SU-DHL-6 (cell line): ENCODE data around the gene ADGRB3.

Source experiments
- H2AFZ ChIP-seq: fragments of 200-600 bp; sonication (generic); 2 replicates; pipeline ENCODE4 v1.6.1; 2014; ENCODE audit warnings: low read depth, mild to moderate bottlenecking, moderate library complexity, mixed read lengths, antibody characterized with exemption, low read length; ENCODE audit not compliant: severe bottlenecking
- H3F3A ChIP-seq: fragments of 200-600 bp; shearing (Covaris generic); 2 replicates; pipeline ENCODE4 v1.6.0; 2016; ENCODE audit warnings: antibody characterized with exemption, mild to moderate bottlenecking; ENCODE audit not compliant: insufficient read depth
- H3K27ac ChIP-seq: fragments of 200-600 bp; sonication (generic); 2 replicates; pipeline ENCODE4 v1.5.1; 2016; ENCODE audit warnings: low read depth, mild to moderate bottlenecking, low read length, moderate library complexity, mixed read lengths
- H3K27me3 ChIP-seq: fragments of 200-600 bp; sonication (generic), shearing (Covaris generic); 2 replicates; pipeline ENCODE4 v1.6.0; 2014; ENCODE audit warnings: mild to moderate bottlenecking, low read length
- H3K36me3 ChIP-seq: fragments of 200-600 bp; sonication (generic); 2 replicates; pipeline ENCODE4 v1.6.1; 2014; ENCODE audit warnings: mild to moderate bottlenecking, low read length, mixed read lengths
- H3K4me2 ChIP-seq: fragments of 300-600, 200-600 bp; shearing (Covaris generic), sonication (generic); 2 replicates; pipeline ENCODE4 v1.6.0; 2014; ENCODE audit warnings: low read length, low read depth, mild to moderate bottlenecking; ENCODE audit not compliant: poor library complexity, severe bottlenecking
- H3K4me3 ChIP-seq: fragments of 200-600 bp; sonication (generic); 2 replicates; pipeline ENCODE4 v1.5.1; 2014; ENCODE audit warnings: antibody characterized with exemption, low read length, mild to moderate bottlenecking, mixed read lengths; ENCODE audit not compliant: insufficient read depth, poor library complexity, severe bottlenecking
- H3K79me2 ChIP-seq: fragments of 200-600 bp; sonication (generic); 2 replicates; pipeline ENCODE4 v1.6.1; 2014; ENCODE audit warnings: mild to moderate bottlenecking, low read length, moderate library complexity; ENCODE audit not compliant: insufficient read depth
- H3K9ac ChIP-seq: fragments of 200-600 bp; sonication (generic); 2 replicates; pipeline ENCODE4 v1.7.0; 2014; ENCODE audit warnings: mild to moderate bottlenecking, low read length
- H3K9me2 ChIP-seq: fragments of 200-600 bp; sonication (generic); replicated peaks from 2 replicates; pipeline ENCODE4 v1.6.1; 2014; ENCODE audit warnings: low read length; ENCODE audit not compliant: insufficient read depth
- H3K9me3 ChIP-seq: fragments of 200-600 bp; sonication (generic); 2 replicates; pipeline ENCODE4 v1.6.1; 2014; ENCODE audit warnings: low read length, mixed read lengths; ENCODE audit not compliant: insufficient read depth
- H4K20me1 ChIP-seq: fragments of 200-600 bp; sonication (generic); 2 replicates; pipeline ENCODE4 v1.6.1; 2014; ENCODE audit warnings: low read depth, mild to moderate bottlenecking, antibody characterized with exemption, low read length, moderate library complexity, mixed read lengths
- CTCF ChIP-seq: fragments of 200-600 bp; sonication (generic); IDR thresholded peaks from one replicate; pipeline ENCODE4 v1.5.1; 2017; ENCODE audit warnings: antibody characterized with exemption, mild to moderate bottlenecking, low read length, moderate library complexity; ENCODE audit not compliant: insufficient read depth, poor library complexity, severe bottlenecking
- EZH2phosphoT487 ChIP-seq: fragments of 200-600 bp; sonication (generic), shearing (Covaris generic); conservative IDR thresholded peaks from 2 replicates; pipeline ENCODE4 v1.6.1; 2018; ENCODE audit warnings: mild to moderate bottlenecking, antibody characterized with exemption, low read length, moderate library complexity, mixed read lengths

ADGRB3 gene

GRCh38 chr6:69220375-69220774 is 585.3 kb downstream of the ADGRB3 start:
- H3K4me2 ChIP-seq: no peak overlapping the region
- H3K27ac ChIP-seq: no peak overlapping the region
- H2AFZ ChIP-seq: no peak overlapping the region

GRCh38 chr6:69232008-69232407 is 596.9 kb downstream of the ADGRB3 start:
- TF ChIP-seq EZH2phosphoT487 (no peak), CTCF (no peak)
- Histone ChIP-seq H3K9me2 (no peaks in the 10 kb centered on the region), H3K4me2 (no peak overlapping the region), H3K9me3 (no peaks in the 10 kb centered on the region), H2AFZ (no peak overlapping the region), H3K36me3 (no peaks in the 10 kb centered on the region), H3K4me3 (no peak overlapping the region), H3F3A (no peaks in the 10 kb centered on the region), H3K27ac (no peak overlapping the region), H3K79me2 (no peaks in the 10 kb centered on the region), H3K27me3 (no peaks in the 10 kb centered on the region), H3K9ac (no peak overlapping the region), H4K20me1 (no peaks in the 10 kb centered on the region)

More at GRCh38 chr6:69220375-69220774, 585.3 kb downstream of the ADGRB3 start:
- Histone ChIP-seq H3K9me3 (no peaks in the 10 kb centered on the region), H3K9ac (no peak overlapping the region), H3F3A (no peaks in the 10 kb centered on the region), H3K27me3 (no peaks in the 10 kb centered on the region), H3K36me3 (no peaks in the 10 kb centered on the region), H3K4me3 (no peak overlapping the region), H3K9me2 (no peaks in the 10 kb centered on the region), H4K20me1 (no peaks in the 10 kb centered on the region), H3K79me2 (no peaks in the 10 kb centered on the region)
- TF ChIP-seq CTCF (no peak), EZH2phosphoT487 (no peak)

GRCh38 chr6:69232496-69232895 is 597.4 kb downstream of the ADGRB3 start:
- Histone ChIP-seq H3K27ac (no peak overlapping the region), H3F3A (no peaks in the 10 kb centered on the region), H4K20me1 (no peaks in the 10 kb centered on the region), H3K4me3 (no peak overlapping the region), H3K79me2 (no peaks in the 10 kb centered on the region), H3K9me2 (no peaks in the 10 kb centered on the region), H3K4me2 (no peak overlapping the region), H3K36me3 (no peaks in the 10 kb centered on the region), H2AFZ (no peak overlapping the region), H3K27me3 (no peaks in the 10 kb centered on the region), H3K9me3 (no peaks in the 10 kb centered on the region), H3K9ac (no peak overlapping the region)
- TF ChIP-seq CTCF (no peak), EZH2phosphoT487 (no peak)
